CD4-positive, alpha-beta T cell treated with Interleukin-1 beta for 1 hour (primary cell): ENCODE data around the gene ABLIM2.

Source experiments
- DNase-seq, 2 donors: peaks; one replicate each; pipeline ENCODE4 v3.0.0-alpha.2; 2020 to 2022

The ABLIM2 gene

GRCh38 chr4:8040607-8041006, 118.0 kb downstream of the ABLIM2 start:
- DNase-seq: no peak

- no peak for DNase-seq
Measured at GRCh38 chr4:8039853-8040252, 118.8 kb downstream of the ABLIM2 start.

GRCh38 chr4:8039290-8039689, 119.3 kb downstream of the ABLIM2 start:
- DNase-seq: no peak

- no peak for DNase-seq
Measured at GRCh38 chr4:8038719-8039251, 119.8 kb downstream of the ABLIM2 start.

GRCh38 chr4:8038083-8038482, 120.5 kb downstream of the ABLIM2 start:
- DNase-seq: no peak

GRCh38 chr4:8037150-8037769, 121.4 kb downstream of the ABLIM2 start:
- no peak for DNase-seq

GRCh38 chr4:8035371-8035780, 123.2 kb downstream of the ABLIM2 start:
- DNase-seq: peak in 1 of 2 donors; percentile 4

GRCh38 chr4:8033829-8034528, 124.6 kb downstream of the ABLIM2 start:
- no peak for DNase-seq

- DNase-seq: no peak
Measured at GRCh38 chr4:8033067-8033755, 125.4 kb downstream of the ABLIM2 start.

GRCh38 chr4:8032381-8032780, 126.2 kb downstream of the ABLIM2 start:
- no peak for DNase-seq

GRCh38 chr4:8030121-8030781, 128.4 kb downstream of the ABLIM2 start:
- DNase-seq: no peak

GRCh38 chr4:8029689-8030088, 128.9 kb downstream of the ABLIM2 start:
- no peak for DNase-seq

GRCh38 chr4:8028884-8029568, 129.6 kb downstream of the ABLIM2 start:
- DNase-seq: no peak

- DNase-seq: no peak
Measured at GRCh38 chr4:8028368-8028767, 130.2 kb downstream of the ABLIM2 start.

GRCh38 chr4:8026453-8026852, 132.2 kb downstream of the ABLIM2 start:
- no peak for DNase-seq

- no peak for DNase-seq
Measured at GRCh38 chr4:8025668-8026067, 132.9 kb downstream of the ABLIM2 start.

- no peak for DNase-seq
Measured at GRCh38 chr4:8024073-8024786, 134.4 kb downstream of the ABLIM2 start.

- DNase-seq: no peak
Measured at GRCh38 chr4:8023696-8024033, 134.9 kb downstream of the ABLIM2 start.

GRCh38 chr4:8022767-8023695, 135.6 kb downstream of the ABLIM2 start:
- no peak for DNase-seq

GRCh38 chr4:8021796-8022195, 136.8 kb downstream of the ABLIM2 start:
- no peak for DNase-seq
